ENCODE measurements around the gene PRMT3. TPM values are rescaled to one million over a fixed set of nuclear protein-coding genes. Genes with fewer than 3 reads are reported as not detected.

The PRMT3 gene
- total and polyA plus RNA-seq, 2 donors (not counting 3 experiments of a cell fraction or from before 2014, with no cell fraction given): 6.2 to 13.3 TPM

- no peak overlapping the region for H3K4me3 ChIP-seq (replicated peaks in 1 of 3; ENCODE audit: insufficient read depth in 1 of 3, low read depth in 1 of 3, low read length in 3 of 3)
- FAIRE-seq (no peak), DNase-seq (ENCODE audit: low read depth, low spot score) (no peak)
- dilution Hi-C loops (cut with MboI; ENCODE audit: extremely low pct_ligation_motif_present, low sequenced_read_pairs): no loop called here
- peaks cover 3% of the 10 kb centered on the region for H3K4me1 ChIP-seq (ENCODE audit: control insufficient read depth, extremely low read depth, insufficient read depth, low read length)
- ChIA-PET CTCF (interaction anchor here (1.3 kb wide), 1 partner anchor 11 kb away, joined by 4 read pairs; no protein-coding TSS in a partner anchor), POLR2A (no interaction called here)
- no peak overlapping the region for H3K4me2 ChIP-seq (ENCODE audit: insufficient read depth, low read length)
- no peaks in the 10 kb centered on the region for H3K9me1 ChIP-seq (replicated peaks; ENCODE audit: control insufficient read depth, extremely low read depth, insufficient read depth, low read length)
- no TSS peak for BruUV-seq (replicated peaks)
- no peaks in the 10 kb centered on the region for H3K27me3 ChIP-seq (ENCODE audit: control insufficient read depth in 2 of 2, insufficient read depth in 2 of 2, low read length in 2 of 2)
- H3K9ac ChIP-seq (replicated peaks; ENCODE audit: extremely low read depth, insufficient read depth, low read length): no peak overlapping the region
- no peaks in the 10 kb centered on the region for H3K79me2 ChIP-seq (ENCODE audit: control insufficient read depth, insufficient read depth, low read length)
- no peak overlapping the region for H3K27ac ChIP-seq (ENCODE audit: insufficient read depth, low read depth, low read length)
- H2AFZ ChIP-seq (ENCODE audit: low read depth, low read length): no peak overlapping the region
- H3K36me3 ChIP-seq (ENCODE audit: control insufficient read depth in 2 of 2, extremely low read depth in 1 of 2, insufficient read depth in 2 of 2, low read length in 2 of 2): no peaks in the 10 kb centered on the region
- intact Hi-C loops (cut with micrococcal nuclease): no loop called here
- no peaks in the 10 kb centered on the region for H4K20me1 ChIP-seq (replicated peaks; ENCODE audit: control insufficient read depth, extremely low read depth, insufficient read depth, low read length)
- TF ChIP-seq POLR2A (IDR thresholded peaks at IDR 0.05; ENCODE audit: low read depth, low read length) (no peak), MAX (IDR thresholded peaks at IDR 0.05; ENCODE audit: insufficient read depth, insufficient read length) (no peak), JUN (IDR thresholded peaks at IDR 0.05; ENCODE audit: borderline replicate concordance, insufficient read depth, insufficient read length, low read depth) (no peak), POLR2AphosphoS5 (IDR thresholded peaks at IDR 0.05; ENCODE audit: insufficient read depth, low read depth, low read length) (no peak), GATA2 (IDR thresholded peaks at IDR 0.05; ENCODE audit: insufficient read depth, insufficient read length, low read depth, low read length) (no peak), MYC (IDR thresholded peaks at IDR 0.05; ENCODE audit: low read depth, low read length) (no peak), FOS (IDR thresholded peaks at IDR 0.05; ENCODE audit: borderline replicate concordance, insufficient read depth, low read length) (no peak), CTCF (IDR thresholded peaks at IDR 0.05; ENCODE audit: extremely low read depth in 1 of 2, insufficient read depth in 1 of 2, low read depth in 1 of 2, low read length in 2 of 2) (no peak)
- no peaks in the 10 kb centered on the region for H3K9me3 ChIP-seq (replicated peaks; ENCODE audit: control insufficient read depth, insufficient read depth, low read length)
Observed at GRCh38 chr11:20477418-20478090, 90.0 kb downstream of the PRMT3 start.
